HK-2 (cell line): ENCODE measurements around the gene TMEM18.

Experiments used
- DNase-seq: peaks from one replicate; pipeline ENCODE4 v3.0.0-alpha.2; 2018; ENCODE audit not compliant: unreplicated experiment

TMEM18 gene

GRCh38 chr2:672606-672905, 4.7 kb downstream of the TMEM18 start:
- no peak for DNase-seq

- DNase-seq = no peak
Observed at GRCh38 chr2:671787-672605, 5.2 kb downstream of the TMEM18 start.

GRCh38 chr2:671072-671471, 6.1 kb downstream of the TMEM18 start:
- no peak for DNase-seq

DNA sequence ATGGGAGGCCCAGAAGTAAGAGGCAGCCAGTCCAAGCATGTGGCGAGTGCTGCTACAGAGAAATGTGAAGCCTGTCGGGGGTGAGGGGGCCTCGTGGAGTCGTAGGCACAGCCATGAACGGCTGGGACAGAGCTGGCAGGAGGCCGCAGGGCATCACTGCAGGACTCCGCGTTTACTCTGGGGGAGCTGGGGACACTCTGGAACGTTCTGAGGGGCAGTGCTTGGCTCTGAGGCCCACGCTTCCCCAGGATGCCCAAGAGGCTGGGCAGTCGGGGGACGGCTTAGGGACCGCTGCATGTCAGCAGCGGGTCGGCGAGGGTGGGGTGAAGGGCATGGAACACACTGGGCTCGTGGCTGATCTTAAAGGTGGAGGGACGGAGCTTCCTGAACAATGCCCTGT, 6.6 kb downstream of the TMEM18 start:
- no peak for DNase-seq

DNA sequence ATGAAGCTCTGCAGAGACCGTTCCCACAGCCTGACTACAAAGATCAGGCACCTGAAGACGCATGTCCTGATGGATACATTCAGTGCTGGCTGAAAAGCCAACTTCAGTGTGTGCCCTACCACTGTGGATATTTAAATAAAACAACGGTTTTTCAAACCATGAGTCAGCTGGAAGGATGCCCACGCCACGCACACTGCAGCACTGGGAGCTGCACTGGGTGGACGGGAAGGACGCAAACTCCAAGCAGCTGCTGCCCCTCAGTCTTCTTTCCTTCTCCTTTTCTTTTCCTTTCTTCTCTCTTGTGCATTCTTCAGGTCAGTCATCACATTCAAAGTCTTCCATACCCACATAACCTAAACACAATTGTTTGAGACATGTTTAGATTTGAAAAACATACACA, 7.9 kb downstream of the TMEM18 start:
- no peak for DNase-seq

DNA sequence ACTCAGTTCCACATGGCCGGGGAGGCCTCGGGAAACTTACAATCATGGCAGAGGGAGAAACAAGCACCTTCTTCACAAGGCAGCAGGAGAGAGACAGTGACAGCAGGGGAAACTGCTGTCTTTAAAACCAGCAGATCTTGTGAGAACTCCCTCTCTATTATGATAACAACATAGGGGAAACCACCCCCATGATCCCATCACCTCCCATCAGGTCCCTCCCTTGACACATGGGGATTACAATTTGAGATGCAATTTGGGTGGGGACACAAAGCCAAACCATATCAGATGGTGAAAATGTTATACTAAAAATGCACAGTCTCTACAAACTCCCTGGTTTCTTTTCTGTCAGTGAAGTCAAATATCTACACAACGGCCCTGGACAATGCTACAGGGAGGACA, 9.2 kb downstream of the TMEM18 start:
- no peak for DNase-seq

DNA sequence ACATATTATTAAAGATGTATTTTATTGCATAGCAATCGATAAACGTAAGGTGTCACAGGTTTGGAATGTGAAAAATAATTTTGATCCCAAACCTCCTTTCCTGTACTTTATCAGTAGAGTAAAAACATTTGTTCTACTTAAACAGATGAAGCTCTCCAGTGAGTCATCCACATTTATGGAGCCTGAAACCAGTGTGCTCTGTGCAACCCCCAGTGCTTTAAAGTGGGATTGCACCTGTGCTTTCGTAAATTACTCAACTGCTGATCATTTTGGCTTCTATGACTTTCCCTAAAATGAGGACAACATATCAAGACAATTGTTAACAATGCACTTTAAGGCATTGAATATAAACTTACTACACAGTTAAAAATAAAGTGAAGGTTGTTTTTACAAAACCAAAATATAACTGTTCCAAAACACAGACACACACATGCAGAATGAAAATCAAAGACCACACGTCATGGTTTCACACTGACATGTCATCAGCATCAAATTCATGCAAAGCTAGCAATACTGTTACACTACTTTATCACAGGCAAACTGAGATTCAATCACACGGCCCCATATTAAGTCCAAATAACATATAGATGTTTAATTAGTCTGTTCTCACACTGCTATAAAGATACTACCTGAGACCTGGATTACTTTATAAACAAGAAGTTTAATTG, 9.7 kb downstream of the TMEM18 start:
- no peak for DNase-seq

- DNase-seq = no peak
Observed at GRCh38 chr2:666441-666840, 10.8 kb downstream of the TMEM18 start.

DNA sequence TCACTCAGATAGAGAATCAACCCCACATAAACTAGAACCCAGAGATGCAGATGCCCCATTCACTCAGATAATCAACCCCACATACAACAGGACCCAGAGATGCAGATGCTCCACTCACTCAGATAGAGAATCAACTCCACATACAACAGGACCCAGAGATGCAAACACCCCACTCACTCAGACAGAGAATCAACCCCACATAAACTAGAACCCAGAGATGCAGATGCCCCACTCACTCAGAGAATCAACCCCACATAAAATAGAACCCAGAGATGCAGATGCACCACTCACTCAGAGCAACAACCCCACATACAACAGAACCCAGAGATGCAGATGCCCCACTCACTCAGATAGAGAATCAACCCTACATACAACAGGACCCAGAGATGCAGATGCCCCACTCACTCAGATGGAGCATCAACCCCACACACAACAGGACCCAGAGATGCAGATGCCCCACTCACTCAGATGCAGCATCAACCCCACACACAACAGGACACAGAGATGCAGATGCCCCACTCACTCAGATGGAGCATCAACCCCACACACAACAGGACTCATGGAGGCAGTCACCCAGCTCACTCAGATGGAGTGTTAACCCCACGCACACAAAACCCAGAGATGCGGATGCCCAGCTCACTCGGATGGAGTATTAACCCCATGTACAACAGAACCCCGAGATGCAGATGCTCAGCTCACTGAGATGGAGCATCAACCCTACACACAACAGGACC, 11.7 kb downstream of the TMEM18 start:
- no peak for DNase-seq

DNA sequence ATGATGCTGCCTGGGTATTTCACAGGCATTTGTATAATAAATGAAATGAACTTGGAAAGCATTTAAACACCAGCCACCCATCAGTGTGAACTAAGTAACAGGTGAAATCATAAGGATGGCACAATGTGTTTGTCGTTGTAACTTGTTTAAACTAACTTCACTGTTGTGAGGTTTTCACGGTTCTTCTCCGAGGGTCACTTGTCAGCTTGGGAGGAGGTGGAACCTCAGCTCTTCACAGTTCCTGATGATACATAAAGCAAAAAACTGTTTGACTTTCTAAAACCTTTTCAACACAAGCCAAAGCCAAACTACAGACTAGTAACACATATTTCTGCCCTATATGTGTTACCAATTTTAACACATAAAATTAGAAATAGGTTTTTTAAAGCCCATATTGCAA, 13.1 kb downstream of the TMEM18 start:
- DNase-seq = no peak

GRCh38 chr2:663221-663620, 14.0 kb downstream of the TMEM18 start:
- DNase-seq = no peak

DNA sequence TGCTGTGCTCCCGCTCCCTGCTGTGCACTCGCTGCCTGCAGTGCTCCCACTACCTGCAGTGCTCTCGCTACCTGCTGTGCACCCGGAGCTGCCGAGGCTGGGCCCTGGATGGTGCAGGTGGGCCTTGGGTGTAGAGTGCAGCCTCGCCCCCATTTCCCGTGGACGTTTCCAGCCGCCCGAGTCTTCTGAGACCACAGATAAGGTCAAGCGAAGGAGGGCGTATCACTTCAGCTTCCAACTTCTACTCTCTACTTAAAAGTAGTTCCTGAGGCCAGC, 15.9 kb downstream of the TMEM18 start:
- no peak for DNase-seq

DNA sequence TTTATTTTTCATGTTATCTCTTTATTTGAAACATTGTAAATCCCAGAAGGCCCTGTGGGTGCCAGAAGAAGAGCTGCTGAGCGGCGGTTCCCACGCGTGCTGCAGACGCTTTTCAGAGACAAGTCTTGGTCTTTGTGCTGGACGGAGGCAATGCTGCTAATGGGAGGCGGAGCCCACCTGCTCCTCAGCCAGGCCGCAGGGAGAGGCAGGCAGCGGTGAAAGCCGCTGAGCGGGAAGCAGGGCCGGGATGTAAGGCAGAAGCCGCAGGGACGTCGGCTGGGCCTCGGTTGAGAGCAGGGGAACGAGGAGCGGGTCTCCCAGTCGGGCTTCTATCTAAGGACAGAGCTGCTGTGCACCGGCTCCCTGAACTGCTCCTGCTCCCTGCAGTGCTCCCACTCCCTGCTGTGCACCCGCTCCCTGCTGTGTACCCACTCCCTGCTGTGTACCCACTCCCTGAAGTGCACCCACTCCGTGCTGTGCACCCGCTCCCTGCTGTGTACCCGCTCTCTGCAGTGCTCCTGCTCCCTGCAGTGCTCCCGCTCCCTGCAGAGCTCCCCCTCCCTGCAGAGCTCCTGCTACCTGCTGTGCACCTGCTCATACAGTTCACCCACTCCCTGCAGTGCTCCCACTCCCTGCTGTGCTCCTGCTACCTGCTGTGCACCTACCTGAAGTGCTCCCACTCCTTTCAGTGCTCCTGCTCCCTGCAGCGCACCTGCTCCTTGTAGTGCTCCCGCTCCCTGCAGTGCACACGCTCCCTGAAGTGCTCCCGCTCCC, 16.4 kb downstream of the TMEM18 start:
- DNase-seq = no peak

DNA sequence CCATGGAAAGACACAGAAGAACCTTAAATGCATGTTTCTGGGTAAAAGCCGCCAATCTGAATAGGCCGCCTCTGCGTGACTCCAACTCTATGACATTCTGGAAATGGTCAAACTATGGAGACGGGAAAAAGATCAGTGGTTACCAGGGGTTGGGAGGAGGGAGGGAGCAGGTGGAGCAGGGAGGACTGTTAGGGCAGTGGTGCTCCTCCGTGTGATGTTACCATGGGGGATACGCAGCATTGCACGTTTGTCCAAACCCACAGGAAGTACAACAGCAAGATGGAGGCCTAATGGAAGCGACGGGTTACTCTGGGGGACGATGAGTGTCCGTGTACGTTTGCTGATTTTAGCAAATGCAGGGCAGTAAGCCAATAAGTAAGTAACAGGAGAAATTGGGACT, 17.2 kb downstream of the TMEM18 start:
- no peak for DNase-seq

GRCh38 chr2:658426-658825, 18.8 kb downstream of the TMEM18 start:
- DNase-seq = no peak

DNA sequence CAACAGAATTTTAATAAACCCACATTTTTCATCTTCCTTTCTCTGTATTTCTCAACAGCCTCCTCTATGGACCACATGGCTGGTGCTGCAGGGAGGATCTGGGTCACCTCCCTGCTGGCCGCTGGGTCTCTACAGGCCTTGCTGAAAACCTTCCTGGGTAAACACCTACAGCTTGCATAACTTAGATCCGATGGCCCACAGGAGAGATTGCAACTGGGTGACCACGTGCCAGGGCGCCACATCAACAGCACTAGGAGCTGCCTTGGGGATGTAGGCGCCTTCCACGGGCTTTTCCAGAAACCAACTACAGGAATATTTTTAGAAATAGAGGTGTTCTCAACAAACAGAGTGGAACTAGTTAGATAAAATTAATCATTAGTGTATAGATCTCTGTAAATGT, 19.4 kb downstream of the TMEM18 start:
- DNase-seq = no peak

DNA sequence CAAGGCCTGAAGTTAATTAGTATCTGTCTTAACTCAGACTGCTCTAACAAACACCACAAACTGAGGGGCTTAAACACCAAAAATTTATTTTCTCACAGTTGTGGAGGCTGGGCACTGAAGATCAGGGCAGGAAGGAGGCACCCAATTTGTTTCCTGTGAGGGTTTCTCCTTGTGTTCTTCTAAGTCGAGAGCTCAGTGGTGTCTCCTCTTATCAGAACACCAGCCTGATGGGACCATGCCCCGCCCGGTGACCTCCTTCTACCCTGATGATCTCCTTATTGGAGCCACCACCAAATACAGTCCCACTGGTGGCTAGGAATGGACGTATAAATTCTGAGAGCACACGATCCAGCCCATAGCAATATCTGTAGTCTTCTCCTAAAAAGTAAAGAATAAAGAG, 20.5 kb downstream of the TMEM18 start:
- no peak for DNase-seq

DNA sequence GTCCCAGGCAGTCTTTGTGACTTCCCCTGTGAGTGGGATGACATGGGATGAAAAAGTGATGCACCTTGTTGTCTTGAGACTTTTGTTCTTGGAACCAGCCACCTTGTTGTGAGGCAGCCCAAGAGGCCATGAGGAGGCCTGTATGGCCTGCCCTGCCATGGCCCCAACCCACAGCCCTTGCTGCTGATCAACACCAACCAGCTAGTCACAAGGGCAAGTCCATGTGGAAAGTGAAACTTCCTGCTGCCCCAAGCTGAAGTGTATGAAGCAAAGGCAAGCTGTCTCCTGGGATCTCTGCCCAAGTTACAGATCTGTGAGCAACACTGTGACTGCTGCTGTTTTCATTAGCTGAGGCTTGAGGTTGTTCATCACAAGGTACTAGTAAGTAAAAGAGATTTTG, 21.6 kb downstream of the TMEM18 start:
- DNase-seq = no peak

DNA sequence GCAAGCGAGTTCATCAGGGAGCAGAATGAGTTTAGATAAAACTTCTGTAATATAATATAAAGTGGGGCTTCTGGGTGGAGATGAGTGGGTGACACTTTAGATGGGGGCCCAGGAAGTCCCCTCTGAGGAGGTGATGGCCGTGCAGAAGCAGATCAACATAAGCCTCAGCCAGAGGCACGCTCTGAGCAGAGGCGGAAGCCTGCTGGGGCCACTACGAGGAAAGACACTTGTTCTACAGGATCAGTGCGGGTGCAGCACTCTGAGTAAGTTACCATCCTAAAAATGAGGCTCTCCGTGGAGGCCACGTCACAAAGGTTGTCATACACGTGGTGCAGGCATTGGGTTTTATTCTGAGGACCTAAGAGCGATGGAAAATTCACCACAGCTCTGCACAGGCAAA, 22.3 kb downstream of the TMEM18 start:
- no peak for DNase-seq

GRCh38 chr2:653645-654425, 23.4 kb downstream of the TMEM18 start:
- DNase-seq = no peak

- DNase-seq = no peak
Observed at GRCh38 chr2:652881-653480, 24.2 kb downstream of the TMEM18 start.
